HG03432 (cell line): ENCODE results near the gene UNC13A.

Experiments
- ATAC-seq: cut with Tn5 transposase; IDR thresholded peaks from one replicate; pipeline ENCODE4 v1.9.1; 2021; ENCODE audit warnings: mild to moderate bottlenecking, moderate library complexity; ENCODE audit not compliant: unreplicated experiment

Gene UNC13A

DNA sequence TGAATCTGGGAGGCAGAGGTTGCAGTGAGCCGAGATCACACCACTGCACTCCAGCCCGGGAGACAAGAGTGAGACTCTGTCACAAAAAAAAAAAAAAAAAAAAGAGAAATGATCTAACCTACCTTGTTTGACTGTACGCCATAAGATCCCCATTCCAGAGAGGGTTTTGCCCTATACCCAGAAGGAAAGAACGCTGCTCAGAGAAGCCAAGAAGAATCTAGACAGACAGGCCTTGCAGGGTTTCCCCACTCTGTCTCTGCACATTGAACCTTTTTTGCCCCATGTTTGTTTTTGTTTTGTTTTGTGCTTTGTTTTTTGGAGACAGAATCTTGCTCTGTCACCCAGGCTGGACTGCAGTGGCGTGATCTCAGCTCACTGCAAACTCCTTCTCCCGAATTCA is 23.7 kb upstream of the UNC13A start:
- ATAC-seq, result no peak

DNA sequence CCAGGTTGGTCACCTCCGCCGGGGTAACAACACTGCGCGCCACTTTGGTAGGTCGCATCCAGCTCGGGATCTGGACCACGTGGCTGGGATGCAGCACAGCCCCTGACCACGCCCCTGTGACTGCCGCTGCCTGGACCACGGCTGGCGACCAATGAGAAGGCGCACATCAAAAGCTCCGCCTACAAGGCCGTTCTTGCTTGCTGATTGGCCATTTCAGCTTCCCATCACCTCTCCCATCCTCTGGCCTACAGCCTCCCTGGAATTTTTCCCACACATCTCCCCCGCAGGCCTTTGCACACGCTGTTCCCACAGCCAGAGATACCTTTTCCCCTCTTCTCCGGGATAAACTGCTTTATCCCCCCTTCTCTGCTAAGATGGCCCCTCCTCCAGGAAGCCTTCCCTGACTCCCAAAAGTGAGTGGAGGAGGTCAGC is 18.6 kb upstream of the UNC13A start:
- no peak for ATAC-seq

DNA sequence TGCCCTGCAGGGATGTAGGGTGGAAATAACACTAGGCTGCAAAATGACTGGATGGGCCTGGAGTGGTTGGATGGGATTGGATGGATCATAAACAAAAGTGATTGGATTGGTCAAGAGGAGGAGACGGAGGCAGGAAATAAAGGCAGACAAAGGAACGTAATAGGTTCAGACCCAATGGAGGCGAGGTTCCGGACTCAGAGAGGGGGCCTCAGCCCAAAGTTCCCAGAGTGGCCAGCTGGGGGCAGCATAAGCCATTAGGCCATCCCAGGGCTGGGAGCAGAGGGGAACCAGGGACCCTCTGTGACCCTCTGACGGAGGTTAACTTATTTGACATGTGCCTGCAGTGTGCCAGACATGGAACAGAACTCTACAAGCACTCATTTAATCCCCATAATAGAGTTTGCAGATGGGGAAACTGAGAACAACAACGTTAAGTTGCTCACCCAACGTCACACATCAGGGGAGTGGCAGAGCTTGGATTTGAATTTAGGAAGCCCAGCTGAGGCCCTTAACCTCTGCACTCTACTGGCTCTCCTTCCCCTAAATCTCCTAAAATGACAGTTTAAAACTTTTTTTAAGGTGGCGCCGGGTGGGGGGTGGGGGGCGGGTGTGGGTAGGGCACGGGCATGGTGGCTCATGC is 15.8 kb upstream of the UNC13A start:
- no peak for ATAC-seq

DNA sequence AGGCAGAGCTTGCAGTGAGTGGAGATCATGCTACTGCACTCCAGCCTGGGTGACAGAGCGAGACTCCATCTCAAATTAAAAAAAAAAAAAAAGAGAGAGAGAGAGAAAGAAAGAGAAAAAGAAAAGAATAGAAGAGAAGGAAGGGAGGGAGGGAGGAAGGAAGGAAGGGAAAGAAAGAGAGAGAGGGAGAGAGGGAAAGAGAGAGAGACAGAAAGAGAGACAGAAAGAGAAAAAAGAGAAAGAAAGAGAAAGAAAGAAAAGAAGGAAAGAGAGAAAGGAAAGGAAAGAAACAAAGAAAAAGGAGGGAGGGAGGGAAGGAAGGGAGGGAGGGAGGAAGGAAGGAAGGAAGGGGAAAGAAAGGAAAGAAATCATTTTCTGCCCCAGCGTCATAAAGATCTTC is 7.0 kb upstream of the UNC13A start:
- no peak for ATAC-seq

DNA sequence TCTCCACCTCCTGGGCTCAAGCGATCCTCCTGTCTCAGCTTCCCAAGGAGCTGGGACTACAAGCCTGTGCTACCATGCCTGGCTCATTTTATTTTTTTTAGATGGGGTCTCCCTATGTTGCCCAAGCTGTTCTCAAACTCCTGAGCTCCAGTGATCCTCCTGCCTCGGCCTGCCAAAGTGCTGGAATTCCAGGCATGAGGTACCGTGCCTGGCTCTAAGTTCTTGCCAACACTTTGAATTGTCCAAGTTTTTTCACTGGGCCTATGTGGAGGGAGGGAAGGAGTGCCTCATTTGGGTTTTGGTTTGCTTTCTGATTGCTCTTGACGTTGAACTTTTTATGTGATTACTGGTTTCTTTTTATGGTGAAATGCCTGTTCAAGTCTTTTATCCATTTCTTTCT is 4.4 kb upstream of the UNC13A start:
- ATAC-seq, result no peak

DNA sequence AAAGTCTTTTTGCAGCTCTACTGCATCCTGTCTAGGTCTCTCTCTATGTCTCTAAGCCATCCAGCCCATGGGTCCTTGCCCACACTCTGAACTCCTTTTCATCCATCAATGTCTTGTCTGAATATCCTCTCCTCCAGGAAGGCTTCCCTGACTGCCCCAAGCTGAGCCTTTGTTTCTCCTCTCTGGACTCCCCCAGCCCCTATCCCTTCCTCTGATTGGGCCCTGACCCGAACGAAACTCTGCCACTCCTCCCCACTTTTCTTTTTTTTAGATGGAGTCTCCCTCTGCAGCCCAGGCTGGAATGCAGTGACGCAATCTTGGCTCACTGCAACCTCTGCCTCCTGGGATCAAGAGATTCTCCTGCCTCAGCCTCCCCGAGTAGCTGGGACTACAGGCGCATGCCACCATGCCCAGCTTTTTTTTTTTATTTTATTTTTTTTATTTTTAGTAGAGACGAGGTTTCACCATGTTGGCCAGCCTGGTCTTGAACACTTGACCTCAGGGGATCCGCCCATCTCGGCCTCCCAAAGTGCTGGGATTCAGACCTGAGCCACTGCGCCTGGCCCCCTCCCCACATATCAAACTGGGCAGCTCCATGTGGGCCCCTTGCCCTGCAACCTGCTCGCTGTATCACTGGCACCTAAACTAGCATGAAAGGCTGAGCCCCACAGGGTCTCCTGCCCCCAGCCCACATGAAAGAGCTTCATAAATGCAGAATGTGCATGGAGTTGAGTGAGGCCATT is 870 bp upstream of the UNC13A start:
- no peak for ATAC-seq

DNA sequence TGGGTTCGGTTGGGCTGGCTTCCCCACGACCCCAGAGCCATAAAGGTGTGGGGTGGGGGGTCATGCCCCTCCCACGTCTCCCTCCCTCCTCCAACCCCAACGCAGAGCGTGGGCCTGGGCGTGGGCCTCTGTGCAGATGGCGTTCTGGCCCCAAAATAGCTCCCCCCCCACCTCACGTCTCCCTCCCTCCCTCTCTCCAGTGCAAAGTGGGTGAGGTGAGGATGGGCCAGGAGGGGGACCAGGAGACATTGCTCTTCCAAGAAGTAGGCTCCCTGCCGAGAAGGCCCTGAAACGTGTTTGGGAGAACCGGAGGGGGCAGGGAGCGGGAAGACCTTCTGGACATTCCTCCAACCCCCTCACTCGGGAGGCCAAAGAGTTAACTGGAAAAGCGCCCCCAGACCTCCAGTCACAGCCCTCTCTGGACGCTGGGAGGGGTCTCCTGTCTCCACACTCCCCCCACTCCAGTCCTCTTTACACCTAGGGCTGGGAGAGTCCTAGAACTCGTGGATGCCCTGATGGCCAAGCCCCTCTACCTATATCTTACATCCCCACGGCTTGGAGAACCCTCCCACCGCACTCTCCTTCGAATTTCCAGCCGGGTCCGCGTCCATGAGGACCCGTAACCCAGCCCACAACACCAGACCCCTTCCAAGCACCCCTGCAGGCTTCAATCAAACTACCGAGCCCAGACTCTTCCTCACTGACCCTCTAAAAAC is 855 bp downstream of the UNC13A start:
- no peak for ATAC-seq

DNA sequence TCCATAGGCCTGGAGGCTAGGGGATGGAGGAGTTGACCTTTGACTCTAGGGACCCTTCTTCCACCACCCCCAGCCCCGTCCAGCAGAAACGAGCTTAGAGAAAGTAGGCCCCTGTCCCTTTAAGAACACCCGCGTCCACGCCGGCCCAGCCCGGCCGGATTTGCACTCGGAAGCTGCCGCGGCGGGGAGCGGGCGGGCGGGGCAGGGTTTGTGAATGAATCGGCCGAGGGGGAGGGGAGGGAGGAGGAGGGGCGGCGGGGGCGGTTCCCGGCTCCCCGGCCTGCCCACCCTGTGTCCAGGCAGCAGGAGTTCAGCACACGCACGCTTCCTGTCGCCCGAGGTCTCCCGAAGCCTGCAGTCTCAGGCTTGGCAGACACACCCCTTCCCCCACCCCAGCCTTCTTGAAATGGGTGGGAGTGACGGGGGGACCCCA is 1.5 kb downstream of the UNC13A start:
- ATAC-seq, result no peak

DNA sequence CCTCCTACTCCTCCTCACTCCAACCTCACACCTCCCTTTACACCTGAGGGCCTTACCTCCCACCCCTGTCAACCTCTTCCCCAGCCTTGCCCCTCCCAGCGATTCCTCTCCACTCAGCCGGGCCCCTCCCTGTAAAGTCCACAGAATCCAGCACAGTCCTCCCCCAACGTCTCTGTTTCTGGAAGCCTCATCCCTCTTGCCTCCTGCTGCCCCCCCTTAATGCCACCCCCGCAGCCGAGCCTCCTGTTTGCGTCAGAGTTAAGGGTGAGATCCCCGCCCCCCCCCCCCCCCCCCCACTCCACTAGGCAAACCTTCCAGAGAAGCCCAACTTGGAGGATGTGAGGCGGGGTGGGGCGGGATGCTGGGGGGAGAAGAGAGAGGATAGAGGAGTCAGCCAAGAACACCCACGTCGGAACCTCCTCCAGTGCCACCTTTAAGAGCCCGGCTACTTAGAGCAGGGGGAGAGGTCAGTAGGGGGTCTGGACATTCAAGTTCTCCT is 2.1 kb downstream of the UNC13A start:
- ATAC-seq, result no peak

DNA sequence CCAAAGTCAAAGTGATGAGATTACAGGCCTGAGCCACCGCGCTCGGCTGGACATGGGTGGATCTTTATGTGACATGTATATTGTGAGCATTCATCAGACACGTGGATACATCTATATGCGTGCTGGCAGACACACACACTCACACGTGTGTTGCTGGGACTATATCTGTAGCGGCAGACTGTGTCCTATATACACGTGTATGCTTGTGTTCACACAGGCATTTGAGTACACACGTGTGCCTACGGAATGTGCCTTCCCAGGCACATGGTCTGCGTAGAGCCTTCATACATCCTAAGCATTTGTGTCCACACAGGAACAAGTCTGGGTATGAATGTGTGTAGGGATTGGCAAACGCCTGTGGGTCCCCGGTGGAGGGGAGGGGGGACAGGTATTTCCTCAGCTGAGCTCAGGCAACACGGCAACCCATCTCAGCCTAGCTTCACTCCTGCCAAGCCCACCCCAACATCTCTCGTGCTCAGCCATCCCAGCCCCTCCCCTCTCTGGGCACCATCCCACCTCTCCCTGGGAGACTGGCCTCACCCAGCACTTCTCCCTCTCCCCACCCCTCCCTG is 2.6 kb downstream of the UNC13A start:
- no peak for ATAC-seq

DNA sequence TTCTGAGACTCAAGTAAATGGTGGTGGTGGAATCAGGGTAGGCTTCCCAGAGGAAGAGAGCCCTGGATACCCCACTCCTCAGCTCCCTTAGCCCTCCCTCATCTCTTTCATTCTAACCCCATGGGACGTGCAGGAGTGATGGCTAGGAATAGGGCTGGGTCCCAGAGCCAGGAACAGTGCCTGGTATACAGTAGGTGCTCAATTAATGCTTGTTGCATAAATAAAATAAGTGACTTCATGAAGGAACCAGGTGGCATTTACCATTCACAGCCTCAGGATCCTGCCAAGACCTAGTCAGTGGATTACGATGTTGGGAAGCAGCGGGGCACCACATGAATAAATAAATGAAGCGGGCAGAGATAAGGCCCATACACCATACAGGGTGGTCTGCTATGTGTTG is 3.9 kb downstream of the UNC13A start:
- ATAC-seq, result no peak

DNA sequence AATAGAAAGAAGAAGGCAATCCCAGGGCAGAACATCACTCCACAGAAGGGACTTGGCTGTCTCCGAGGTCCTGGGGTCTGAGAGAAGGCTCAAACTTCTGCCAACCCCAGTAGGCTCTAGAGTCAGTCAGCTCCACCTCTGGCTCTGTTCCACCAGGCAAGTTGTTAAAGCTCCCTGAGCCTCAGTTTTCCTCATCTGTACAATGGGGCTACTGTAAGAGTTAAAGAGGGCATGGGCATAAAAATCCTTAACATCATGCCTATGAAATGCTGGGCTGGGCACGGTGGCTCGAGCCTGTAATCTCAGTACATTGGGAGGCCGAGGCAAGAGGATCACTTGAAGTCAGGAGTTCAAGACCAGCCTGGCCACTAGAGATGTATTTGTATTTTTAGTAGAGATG is 5.1 kb downstream of the UNC13A start:
- no peak for ATAC-seq

DNA sequence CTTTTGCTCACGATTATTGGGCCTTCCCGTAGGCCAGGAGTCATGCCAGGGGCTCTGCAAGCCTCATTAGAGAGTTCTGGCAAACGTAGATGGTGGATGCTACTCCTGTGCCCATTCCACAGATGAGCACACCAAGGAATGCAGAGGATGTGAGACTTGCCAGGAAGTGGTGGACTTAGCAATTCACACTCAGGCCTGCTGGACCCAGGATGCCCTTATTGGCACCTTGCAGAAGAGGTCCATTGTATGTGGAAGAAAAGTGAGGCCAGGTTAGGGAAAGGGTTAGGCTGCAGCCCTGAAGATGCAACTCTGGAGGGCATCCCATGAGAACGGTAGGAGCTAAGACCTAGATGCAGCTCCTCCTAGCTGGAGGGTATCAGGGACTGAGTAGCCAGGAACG is 5.9 kb downstream of the UNC13A start:
- ATAC-seq, result no peak

DNA sequence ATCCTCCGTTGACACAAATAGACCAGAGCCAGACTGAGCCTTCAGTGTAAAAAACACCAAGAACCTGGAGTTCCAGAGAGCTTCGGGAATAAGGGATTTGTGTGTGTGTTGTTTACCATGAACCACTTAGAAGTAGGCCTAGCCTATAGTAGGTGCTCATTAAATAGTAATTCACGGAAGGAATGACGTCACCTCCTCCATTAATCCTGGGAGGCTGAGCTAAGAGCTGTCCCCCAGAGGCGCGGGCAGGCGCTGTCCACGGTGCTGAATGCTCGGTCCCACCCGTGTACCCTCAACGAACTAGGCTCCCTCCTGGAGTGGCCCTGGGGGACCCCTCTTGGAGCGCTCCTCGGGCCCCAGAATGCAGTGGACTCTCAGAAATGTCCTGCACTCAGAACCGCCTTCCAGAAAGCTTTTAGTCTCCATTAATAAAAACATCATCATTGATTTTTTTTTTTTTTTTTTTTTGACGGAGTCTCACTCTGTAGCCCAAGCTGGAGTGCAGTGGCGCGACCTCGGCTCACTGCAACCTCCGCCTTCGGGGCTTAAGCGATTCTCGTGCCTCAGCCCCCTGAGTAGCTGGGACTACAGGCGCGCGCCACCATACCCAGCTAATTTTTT is 6.5 kb downstream of the UNC13A start:
- ATAC-seq, result no peak

DNA sequence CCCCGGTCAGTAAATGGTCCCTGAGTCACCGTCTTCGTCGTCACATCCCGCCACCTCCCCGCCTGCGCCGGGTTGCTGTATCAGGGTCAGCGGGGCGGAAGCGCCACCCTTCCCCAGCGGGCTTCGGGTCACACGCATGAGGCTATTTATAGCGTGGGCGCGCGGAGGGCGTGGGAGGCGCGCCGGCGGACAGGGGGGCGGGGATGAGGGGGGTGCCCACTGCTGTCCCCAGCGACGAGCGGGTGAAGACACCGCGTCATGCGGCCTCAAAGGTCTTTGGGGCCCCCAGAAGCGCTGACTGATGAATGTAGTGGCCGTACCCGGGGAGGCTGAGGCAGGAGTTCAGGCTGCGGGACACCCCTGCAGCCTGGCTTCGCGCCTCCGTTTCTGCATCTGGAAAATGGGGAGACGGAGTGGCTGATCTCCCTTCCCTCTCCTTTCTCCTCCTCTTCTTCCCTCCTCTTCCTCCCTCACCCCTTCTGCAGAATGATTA is 7.9 kb downstream of the UNC13A start:
- ATAC-seq, result peak; percentile 60

DNA sequence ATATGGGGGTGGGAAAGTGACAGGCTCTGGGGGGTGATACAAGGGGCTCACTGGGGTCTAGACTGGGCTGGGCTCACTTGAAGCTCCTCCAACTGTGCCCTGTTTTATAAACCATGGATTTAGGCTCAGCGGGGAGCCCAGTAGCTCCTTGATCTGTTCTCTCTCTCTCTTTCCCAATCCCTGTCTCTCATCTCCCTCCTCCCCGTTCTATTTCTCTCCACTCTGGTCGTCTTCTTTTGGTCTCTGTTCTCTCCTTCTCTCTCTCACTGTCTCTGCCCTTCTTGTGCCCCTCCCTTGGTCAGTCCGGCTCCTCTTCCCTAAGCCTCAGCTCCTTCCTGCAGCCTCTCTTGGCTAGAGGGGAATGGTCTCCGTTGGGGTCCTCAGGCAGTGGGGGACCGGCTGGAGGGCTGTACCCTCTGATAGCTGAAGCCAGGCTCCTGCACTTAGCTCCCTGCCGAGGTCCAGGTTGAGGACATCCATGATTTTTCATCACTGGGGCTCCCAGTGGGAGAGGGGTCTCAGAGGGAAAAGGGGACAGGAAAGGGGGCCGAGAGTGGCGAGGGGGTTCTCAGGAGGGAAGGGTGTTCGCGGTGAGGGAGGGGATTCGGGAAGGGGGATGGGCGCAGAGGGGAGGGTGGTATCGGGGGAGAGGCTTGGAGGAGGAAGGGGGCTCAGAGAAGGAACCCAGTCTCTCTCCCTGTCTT is 8.5 kb downstream of the UNC13A start:
- ATAC-seq, result no peak

DNA sequence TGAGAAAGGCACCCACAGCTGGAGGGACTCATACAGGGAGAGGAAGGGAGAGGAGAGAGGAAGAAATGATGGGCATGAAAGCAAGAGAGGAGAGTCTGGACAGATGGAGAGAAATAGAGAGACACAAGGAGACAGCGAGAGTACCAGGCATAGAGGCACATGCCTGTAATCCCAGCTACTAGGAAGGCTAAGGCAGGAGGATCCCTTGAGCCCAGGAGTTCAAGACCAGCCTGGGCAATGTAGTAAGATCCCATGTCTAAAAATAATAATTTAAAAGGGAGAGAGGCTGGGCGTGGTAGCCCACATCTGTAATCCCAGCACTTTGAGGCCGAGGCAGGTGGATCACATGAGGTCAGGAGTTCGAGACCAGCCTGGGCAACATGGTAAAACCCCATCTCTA is 9.3 kb downstream of the UNC13A start:
- no peak for ATAC-seq

DNA sequence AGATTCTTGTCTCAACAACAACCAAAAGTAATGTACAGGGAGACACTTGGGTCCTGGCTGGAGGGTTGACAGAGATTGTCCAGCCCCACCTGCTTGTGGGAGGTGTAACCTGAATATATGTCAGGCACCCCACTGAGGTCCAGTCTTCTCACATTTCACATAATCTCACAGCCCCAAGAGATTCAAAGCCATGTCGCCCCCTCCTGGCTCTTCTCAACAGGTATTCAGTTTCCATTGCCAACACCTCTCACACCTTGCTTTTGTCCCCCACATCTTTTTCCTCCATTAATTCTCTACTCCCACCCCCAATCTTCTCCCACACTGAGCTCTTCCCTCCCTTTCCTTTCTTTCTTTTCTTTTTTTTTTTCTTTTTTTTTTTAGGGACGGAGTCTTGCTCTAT is 11.2 kb downstream of the UNC13A start:
- ATAC-seq, result no peak

DNA sequence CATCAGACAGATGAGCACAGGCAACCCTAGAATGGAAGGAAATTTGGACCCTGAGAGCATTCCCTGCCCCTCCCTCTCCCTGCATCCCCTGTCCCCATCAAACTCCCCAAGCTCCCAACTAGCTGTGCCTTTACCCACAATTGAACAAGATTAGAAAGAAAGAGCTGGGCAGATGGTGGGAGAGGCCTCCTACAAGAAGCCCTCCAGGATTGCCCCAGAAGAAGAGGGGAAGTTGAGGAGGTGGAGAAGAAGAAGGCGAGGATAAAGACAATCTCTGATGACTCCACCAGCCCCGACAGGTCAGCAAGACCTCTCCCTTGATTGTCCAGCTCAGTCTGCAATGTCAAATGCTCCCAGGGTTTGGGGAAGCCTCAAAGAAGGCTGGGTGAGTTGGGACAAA is 11.9 kb downstream of the UNC13A start:
- ATAC-seq, result no peak
